Activated T-cell treated with anti-CD3 and anti-CD28 coated beads, Interleukin-2, amount 50 U/mL, for 72 hours (primary cell): Measurements from ENCODE around the gene TIAM2. TPM values are rescaled to one million over a fixed set of nuclear protein-coding genes. Genes with fewer than 3 reads are reported as not detected.

Source experiments
- ATAC-seq, 2 donors: fragments of 150-1000 bp; cut with Tn5 transposase; replicated peaks in 1 of 2; 2 replicates each; pipeline ENCODE4 v1.10.0; 2021; ENCODE audit warnings: moderate library complexity in 2 of 2, mild to moderate bottlenecking in 1 of 2
- DNase-seq, 2 donors: peaks; one replicate each; pipeline ENCODE4 v3.0.0; 2021 to 2022; ENCODE audit warnings: mixed read lengths in 1 of 2
- H3K27ac Mint-ChIP-seq: one replicate; pipeline ENCODE4 v1.8.0; 2022; ENCODE audit warnings: mild to moderate bottlenecking, moderate library complexity, mixed read lengths
- H3K27me3 Mint-ChIP-seq: one replicate; pipeline ENCODE4 v1.8.0; 2022; ENCODE audit warnings: low read depth, mixed read lengths
- H3K36me3 Mint-ChIP-seq, 2 donors: one replicate each; pipeline ENCODE4 v1.8.0; 2022; ENCODE audit warnings: mixed read lengths in 2 of 2, mild to moderate bottlenecking in 1 of 2; ENCODE audit not compliant: insufficient read depth in 2 of 2
- H3K4me1 Mint-ChIP-seq: one replicate; pipeline ENCODE4 v1.8.0; 2022; ENCODE audit warnings: low read depth, mixed read lengths
- H3K4me3 Mint-ChIP-seq, 2 donors: one replicate each; pipeline ENCODE4 v1.8.0; 2022; ENCODE audit warnings: mild to moderate bottlenecking in 2 of 2, mixed read lengths in 2 of 2, moderate library complexity in 2 of 2
- H3K9me3 Mint-ChIP-seq, 2 donors: one replicate each; pipeline ENCODE4 v1.8.0; 2022; ENCODE audit warnings: mixed read lengths in 2 of 2
- total RNA-seq, 2 donors: library from RNA; stranded (reverse); gene quantifications; one replicate each; pipeline ENCODE4 v1.2.3, GENCODE V29; 2022

TIAM2 gene
- total RNA-seq, 2 donors from 2014 or later = 8.3 to 9.7 TPM

GRCh38 chr6:155123520-155123919, 128.4 kb downstream of the TIAM2 start:
- H3K27ac Mint-ChIP-seq = no peak overlapping the region
- DNase-seq (no peak), ATAC-seq (no peak)
- H3K27me3 Mint-ChIP-seq = peaks cover 7% of the 10 kb centered on the region
- H3K4me1 Mint-ChIP-seq = peaks cover 43% of the 10 kb centered on the region
- H3K9me3 Mint-ChIP-seq = no peaks in the 10 kb centered on the region
- peaks cover 0 to 2% of the 10 kb centered on the region in 2 donors for H3K36me3 Mint-ChIP-seq
- H3K4me3 Mint-ChIP-seq = no peak overlapping the region

GRCh38 chr6:155125906-155126305, 130.8 kb downstream of the TIAM2 start:
- Mint-ChIP-seq H3K27me3 (peaks cover 7% of the 10 kb centered on the region), H3K36me3 (peaks cover 0 to 2% of the 10 kb centered on the region in 2 donors), H3K9me3 (no peaks in the 10 kb centered on the region), H3K4me1 (peaks cover 67% of the 10 kb centered on the region), H3K27ac (no peak overlapping the region), H3K4me3 (peak overlapping the region in 1 of 2 donors; percentile 22)
- ATAC-seq = no peak
- no peak for DNase-seq

GRCh38 chr6:155126727-155127439, 131.8 kb downstream of the TIAM2 start:
- Mint-ChIP-seq H3K9me3 (no peaks in the 10 kb centered on the region), H3K36me3 (peaks cover 0 to 3% of the 10 kb centered on the region in 2 donors), H3K4me3 (peak overlapping the region; percentile 66 to 70), H3K4me1 (peaks cover 63% of the 10 kb centered on the region), H3K27me3 (peaks cover 3% of the 10 kb centered on the region), H3K27ac (peak overlapping the region; percentile 48)
- DNase-seq = peak; percentile 71 to 86
- ATAC-seq = peak; percentile 98 to 99

- no peak overlapping the region for H3K27ac Mint-ChIP-seq
- DNase-seq = no peak
- peaks cover 0 to 3% of the 10 kb centered on the region in 2 donors for H3K36me3 Mint-ChIP-seq
- H3K4me3 Mint-ChIP-seq = no peak overlapping the region
- no peaks in the 10 kb centered on the region for H3K9me3 Mint-ChIP-seq
- no peak for ATAC-seq
- no peaks in the 10 kb centered on the region for H3K27me3 Mint-ChIP-seq
- peaks cover 70% of the 10 kb centered on the region for H3K4me1 Mint-ChIP-seq
Observed at GRCh38 chr6:155128977-155129376, 133.9 kb downstream of the TIAM2 start.

GRCh38 chr6:155129744-155130143, 134.6 kb downstream of the TIAM2 start:
- Mint-ChIP-seq H3K36me3 (peaks cover 0 to 3% of the 10 kb centered on the region in 2 donors), H3K4me1 (peaks cover 70% of the 10 kb centered on the region), H3K9me3 (no peaks in the 10 kb centered on the region)

GRCh38 chr6:155130161-155130853, 135.2 kb downstream of the TIAM2 start:
- DNase-seq (peak; percentile 28 to 33), ATAC-seq (peak; percentile 52 to 61)
- Mint-ChIP-seq H3K4me1 (peaks cover 67% of the 10 kb centered on the region), H3K4me3 (peak overlapping the region; percentile 19 to 64), H3K9me3 (no peaks in the 10 kb centered on the region), H3K27me3 (no peaks in the 10 kb centered on the region), H3K36me3 (peaks cover 0 to 3% of the 10 kb centered on the region in 2 donors), H3K27ac (peak overlapping the region; percentile 14)

More at GRCh38 chr6:155129744-155130143, 134.6 kb downstream of the TIAM2 start:
- Mint-ChIP-seq H3K27ac (no peak overlapping the region), H3K4me3 (peak overlapping the region; percentile 19 to 64), H3K27me3 (no peaks in the 10 kb centered on the region)
- DNase-seq = no peak
- no peak for ATAC-seq

GRCh38 chr6:155132617-155133016, 137.5 kb downstream of the TIAM2 start:
- H3K9me3 Mint-ChIP-seq = no peaks in the 10 kb centered on the region
- no peak for ATAC-seq
- no peak for DNase-seq
- H3K27ac Mint-ChIP-seq = no peak overlapping the region
- no peaks in the 10 kb centered on the region for H3K27me3 Mint-ChIP-seq
- peaks cover 0 to 3% of the 10 kb centered on the region in 2 donors for H3K36me3 Mint-ChIP-seq
- no peak overlapping the region for H3K4me3 Mint-ChIP-seq
- peaks cover 47% of the 10 kb centered on the region for H3K4me1 Mint-ChIP-seq

- no peak overlapping the region for H3K4me3 Mint-ChIP-seq
- peaks cover 2 to 4% of the 10 kb centered on the region in 2 donors for H3K36me3 Mint-ChIP-seq
- no peaks in the 10 kb centered on the region for H3K9me3 Mint-ChIP-seq
- H3K27ac Mint-ChIP-seq = no peak overlapping the region
- H3K27me3 Mint-ChIP-seq = no peaks in the 10 kb centered on the region
- ATAC-seq (no peak), DNase-seq (no peak)
- peaks cover 35% of the 10 kb centered on the region for H3K4me1 Mint-ChIP-seq
Observed at GRCh38 chr6:155141002-155141401, 145.9 kb downstream of the TIAM2 start.

GRCh38 chr6:155141512-155141911, 146.4 kb downstream of the TIAM2 start:
- ATAC-seq (no peak), DNase-seq (no peak)
- no peak overlapping the region for H3K4me3 Mint-ChIP-seq
- peaks cover 35% of the 10 kb centered on the region for H3K4me1 Mint-ChIP-seq
- peaks cover 2 to 4% of the 10 kb centered on the region in 2 donors for H3K36me3 Mint-ChIP-seq
- H3K9me3 Mint-ChIP-seq = no peaks in the 10 kb centered on the region
- no peaks in the 10 kb centered on the region for H3K27me3 Mint-ChIP-seq
- no peak overlapping the region for H3K27ac Mint-ChIP-seq

- DNase-seq = no peak
- peaks cover 35% of the 10 kb centered on the region for H3K4me1 Mint-ChIP-seq
- H3K4me3 Mint-ChIP-seq = peak overlapping the region; percentile 70 to 75
- H3K9me3 Mint-ChIP-seq = no peaks in the 10 kb centered on the region
- no peak for ATAC-seq
- H3K36me3 Mint-ChIP-seq = peaks cover 2 to 4% of the 10 kb centered on the region in 2 donors
- no peak overlapping the region for H3K27ac Mint-ChIP-seq
- no peaks in the 10 kb centered on the region for H3K27me3 Mint-ChIP-seq
Observed at GRCh38 chr6:155142168-155143028, 147.3 kb downstream of the TIAM2 start.

GRCh38 chr6:155143029-155143577, 148.0 kb downstream of the TIAM2 start:
- Mint-ChIP-seq H3K4me3 (peak overlapping the region; percentile 70 to 75), H3K27ac (no peak overlapping the region), H3K9me3 (no peaks in the 10 kb centered on the region), H3K4me1 (peaks cover 41% of the 10 kb centered on the region), H3K36me3 (peaks cover 4 to 7% of the 10 kb centered on the region in 2 donors), H3K27me3 (no peaks in the 10 kb centered on the region)
- ATAC-seq (no peak), DNase-seq (no peak)

GRCh38 chr6:155143578-155144106, 148.5 kb downstream of the TIAM2 start:
- Mint-ChIP-seq H3K9me3 (no peaks in the 10 kb centered on the region), H3K27ac (no peak overlapping the region), H3K4me1 (peaks cover 47% of the 10 kb centered on the region), H3K4me3 (peak overlapping the region; percentile 70 to 75), H3K36me3 (peaks cover 4 to 7% of the 10 kb centered on the region in 2 donors), H3K27me3 (no peaks in the 10 kb centered on the region)
- ATAC-seq (no peak), DNase-seq (no peak)
